Measurements from ENCODE around the gene TPRN.

DNA sequence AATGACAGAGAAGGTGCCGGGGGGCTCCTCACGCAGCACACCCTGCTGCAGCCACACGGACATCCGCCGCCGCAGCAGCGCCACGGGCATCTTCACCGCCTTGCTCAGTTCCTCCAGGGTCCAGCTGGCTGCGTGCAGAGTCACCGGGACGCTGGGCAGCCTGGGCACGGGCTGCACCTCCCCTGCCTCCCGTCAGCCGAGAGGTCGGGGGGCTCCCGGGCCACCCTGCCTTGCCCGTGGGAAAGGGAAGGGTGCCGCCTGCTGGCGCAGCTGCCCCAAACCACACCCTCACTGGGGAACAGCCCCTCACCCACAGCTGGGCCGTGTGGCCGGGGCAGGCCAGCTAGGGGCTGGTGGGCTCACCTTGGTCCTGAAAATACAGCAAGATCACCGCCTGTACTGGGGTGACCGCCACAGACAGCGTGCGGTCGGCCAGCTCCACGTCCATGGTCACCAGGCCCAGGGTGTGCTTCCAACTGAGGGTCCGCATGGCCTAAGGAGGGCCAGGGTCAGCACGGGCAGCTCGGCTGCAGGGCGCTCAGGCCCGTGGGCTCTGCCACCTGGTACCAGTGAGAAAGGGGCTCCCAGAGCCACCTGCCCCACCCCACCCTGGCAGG lies 25.1 kb downstream of the TPRN start:
- no peak for TF ChIP-seq CTCF (IDR thresholded peaks at IDR 0.05)
- TF ChIP-seq EP300 (IDR thresholded peaks at IDR 0.05; ENCODE audit: low read depth) = no peak
- no peak for TF ChIP-seq POLR2A (IDR thresholded peaks at IDR 0.05)

Measured in transverse colon (tissue), 3 donors.